ENCODE measurements around the gene PALLD.

Gene PALLD

DNA sequence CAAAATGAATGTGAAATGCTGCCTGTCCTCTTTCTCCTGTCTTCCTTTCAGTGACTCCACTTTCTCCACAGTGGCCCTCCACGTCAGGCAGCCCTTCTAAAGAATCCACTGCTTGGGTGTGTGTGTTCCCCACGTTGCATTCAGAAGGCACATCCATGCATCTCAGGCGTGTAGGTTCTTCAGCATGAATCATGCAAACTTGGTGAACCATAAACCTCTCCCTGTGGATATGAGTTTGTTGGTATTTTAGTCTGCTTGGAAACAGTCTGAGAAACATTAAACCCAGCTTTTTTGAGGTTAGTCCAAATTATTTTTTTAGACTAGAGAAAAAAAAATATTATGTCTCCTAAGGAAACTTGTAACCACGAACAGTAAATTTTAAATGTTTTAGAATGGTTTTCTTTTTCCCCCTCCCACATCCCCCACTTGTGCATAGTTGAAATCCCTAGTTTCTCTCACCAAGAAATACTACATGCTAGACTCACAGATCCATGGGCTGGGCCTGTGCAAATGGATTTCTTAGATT, 261.6 kb downstream of the PALLD start:
- H3K36me3 ChIP-seq (ENCODE audit: insufficient read depth, low read length), result no peaks in the 10 kb centered on the region; the same call in 1 of the 2 replicates
- WGBS, result 95% methylated on average over 3 of the region's 4 CpGs
- H3K4me1 ChIP-seq (ENCODE audit: insufficient read depth, low read length), result no peaks in the 10 kb centered on the region
- no peak overlapping the region for H3K4me3 ChIP-seq (ENCODE audit: low read length)
- no peaks in the 10 kb centered on the region for H3K27me3 ChIP-seq (ENCODE audit: insufficient read depth, low read length)
- no peak overlapping the region for H3K27ac ChIP-seq (ENCODE audit: low read depth, low read length)
- H3K9me3 ChIP-seq (ENCODE audit: insufficient read depth, low read depth, low read length), result no peaks in the 10 kb centered on the region
- H3K9ac ChIP-seq (ENCODE audit: low read depth, low read length), result no peak overlapping the region

DNA sequence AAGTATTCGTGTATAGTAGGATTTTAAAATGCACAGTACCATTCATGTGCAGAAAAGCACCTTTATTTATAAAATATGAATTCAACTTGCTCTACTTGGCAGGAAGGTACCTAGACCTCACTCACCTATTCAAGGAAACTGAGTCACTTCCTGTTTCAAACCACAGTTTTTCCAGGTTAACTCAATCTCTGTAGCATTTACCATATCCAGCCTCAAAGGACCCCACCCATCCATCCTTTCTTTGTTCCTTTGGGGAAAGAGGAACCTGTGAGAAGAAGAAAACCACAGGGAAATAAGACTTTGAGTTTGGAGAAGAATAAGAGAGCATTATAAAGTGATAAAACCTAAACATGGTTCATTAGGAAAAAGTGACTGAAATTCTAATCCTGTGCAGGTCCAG, 262.5 kb downstream of the PALLD start:
- H3K4me1 ChIP-seq (ENCODE audit: insufficient read depth, low read length), result no peaks in the 10 kb centered on the region
- WGBS, result no CpG with 5 or more reads among the region's 1 CpG
- H3K4me3 ChIP-seq (ENCODE audit: low read length), result no peak overlapping the region

DNA sequence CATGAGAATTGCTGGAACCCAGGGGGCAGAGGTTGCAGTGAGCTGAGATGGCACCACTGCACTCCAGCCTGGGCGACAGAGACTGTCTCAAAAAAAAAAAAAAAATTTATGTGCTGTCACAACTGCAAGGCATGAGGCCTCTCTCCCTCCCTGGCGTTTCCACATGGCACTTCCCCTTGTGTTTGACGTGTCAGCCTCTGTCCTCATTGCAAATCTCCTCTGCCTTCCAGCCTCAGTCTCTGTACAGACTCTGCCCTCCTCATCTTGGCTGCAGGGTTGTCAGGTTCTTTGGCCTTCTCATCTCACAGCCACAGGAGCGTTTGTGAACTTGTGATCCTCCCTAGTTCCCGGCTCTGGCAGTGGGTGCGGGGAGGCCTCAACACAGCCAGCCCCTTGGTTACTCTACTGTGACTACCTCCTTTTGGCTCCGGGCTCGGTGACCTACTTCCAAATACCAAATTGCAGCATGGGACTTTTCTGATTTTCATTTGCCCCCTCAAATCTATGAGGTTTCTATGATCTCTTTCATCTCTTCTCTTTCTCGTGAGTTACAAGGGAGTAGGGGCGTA, 263.2 kb downstream of the PALLD start:
- WGBS, result 94% methylated on average over 10 of the region's 10 CpGs
- Histone ChIP-seq H3K27me3 (ENCODE audit: insufficient read depth, low read length) (no peaks in the 10 kb centered on the region), H3K9ac (ENCODE audit: low read depth, low read length) (no peak overlapping the region), H3K4me3 (ENCODE audit: low read length) (no peak overlapping the region), H3K9me3 (ENCODE audit: insufficient read depth, low read depth, low read length) (no peaks in the 10 kb centered on the region), H3K4me1 (ENCODE audit: insufficient read depth, low read length) (no peaks in the 10 kb centered on the region), H3K36me3 (ENCODE audit: insufficient read depth, low read length) (no peaks in the 10 kb centered on the region; the same call in 1 of the 2 replicates), H3K27ac (ENCODE audit: low read depth, low read length) (no peak overlapping the region)

More for the DNA sequence above, 262.5 kb downstream of the PALLD start:
- H3K36me3 ChIP-seq (ENCODE audit: insufficient read depth, low read length), result no peaks in the 10 kb centered on the region; the same call in 1 of the 2 replicates
- H3K9me3 ChIP-seq (ENCODE audit: insufficient read depth, low read depth, low read length), result no peaks in the 10 kb centered on the region
- H3K27me3 ChIP-seq (ENCODE audit: insufficient read depth, low read length), result no peaks in the 10 kb centered on the region
- H3K9ac ChIP-seq (ENCODE audit: low read depth, low read length), result no peak overlapping the region
- H3K27ac ChIP-seq (ENCODE audit: low read depth, low read length), result no peak overlapping the region

- Histone ChIP-seq H3K4me3 (ENCODE audit: low read length) (no peak overlapping the region), H3K4me1 (ENCODE audit: insufficient read depth, low read length) (no peaks in the 10 kb centered on the region)
Measured at GRCh38 chr4:168761066-168761465, 264.2 kb downstream of the PALLD start.

DNA sequence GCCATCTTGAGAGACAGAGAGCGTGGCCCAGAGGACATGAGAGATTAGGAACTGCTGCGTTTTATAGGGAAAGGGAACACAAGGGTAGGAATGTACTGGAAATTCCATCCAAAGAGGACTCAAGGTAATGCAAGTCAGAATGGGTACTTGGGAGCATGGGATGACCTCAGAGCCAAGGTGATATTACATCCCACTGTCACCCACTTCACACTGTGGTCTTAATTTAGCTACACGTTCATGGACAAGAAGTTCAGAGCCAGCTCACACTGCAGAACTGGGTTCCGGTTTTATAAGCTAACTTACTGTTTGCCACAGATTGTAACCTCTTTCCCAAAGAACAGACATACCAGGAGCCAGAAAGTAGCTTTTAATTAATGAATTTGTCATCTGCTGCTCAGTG, 268.5 kb downstream of the PALLD start:
- Histone ChIP-seq H3K4me3 (ENCODE audit: low read length) (no peak overlapping the region), H3K4me1 (ENCODE audit: insufficient read depth, low read length) (no peaks in the 10 kb centered on the region), H3K36me3 (ENCODE audit: insufficient read depth, low read length) (peaks cover 3% of the 10 kb centered on the region; the same call in 1 of the 2 replicates), H3K9me3 (ENCODE audit: insufficient read depth, low read depth, low read length) (no peaks in the 10 kb centered on the region), H3K27ac (ENCODE audit: low read depth, low read length) (no peak overlapping the region), H3K9ac (ENCODE audit: low read depth, low read length) (no peak overlapping the region), H3K27me3 (ENCODE audit: insufficient read depth, low read length) (no peaks in the 10 kb centered on the region)
- WGBS, result 91% methylated on average over 4 of the region's 4 CpGs

More at GRCh38 chr4:168761066-168761465, 264.2 kb downstream of the PALLD start:
- WGBS, result 92% methylated on average over 3 of the region's 4 CpGs
- no peak overlapping the region for H3K27ac ChIP-seq (ENCODE audit: low read depth, low read length)
- no peaks in the 10 kb centered on the region; the same call in 1 of the 2 replicates for H3K36me3 ChIP-seq (ENCODE audit: insufficient read depth, low read length)
- H3K9ac ChIP-seq (ENCODE audit: low read depth, low read length), result no peak overlapping the region
- H3K9me3 ChIP-seq (ENCODE audit: insufficient read depth, low read depth, low read length), result no peaks in the 10 kb centered on the region
- no peaks in the 10 kb centered on the region for H3K27me3 ChIP-seq (ENCODE audit: insufficient read depth, low read length)

- no peak overlapping the region for H3K27ac ChIP-seq (ENCODE audit: low read depth, low read length)
- H3K27me3 ChIP-seq (ENCODE audit: insufficient read depth, low read length), result no peaks in the 10 kb centered on the region
Measured at GRCh38 chr4:168765726-168766125, 268.9 kb downstream of the PALLD start.

DNA sequence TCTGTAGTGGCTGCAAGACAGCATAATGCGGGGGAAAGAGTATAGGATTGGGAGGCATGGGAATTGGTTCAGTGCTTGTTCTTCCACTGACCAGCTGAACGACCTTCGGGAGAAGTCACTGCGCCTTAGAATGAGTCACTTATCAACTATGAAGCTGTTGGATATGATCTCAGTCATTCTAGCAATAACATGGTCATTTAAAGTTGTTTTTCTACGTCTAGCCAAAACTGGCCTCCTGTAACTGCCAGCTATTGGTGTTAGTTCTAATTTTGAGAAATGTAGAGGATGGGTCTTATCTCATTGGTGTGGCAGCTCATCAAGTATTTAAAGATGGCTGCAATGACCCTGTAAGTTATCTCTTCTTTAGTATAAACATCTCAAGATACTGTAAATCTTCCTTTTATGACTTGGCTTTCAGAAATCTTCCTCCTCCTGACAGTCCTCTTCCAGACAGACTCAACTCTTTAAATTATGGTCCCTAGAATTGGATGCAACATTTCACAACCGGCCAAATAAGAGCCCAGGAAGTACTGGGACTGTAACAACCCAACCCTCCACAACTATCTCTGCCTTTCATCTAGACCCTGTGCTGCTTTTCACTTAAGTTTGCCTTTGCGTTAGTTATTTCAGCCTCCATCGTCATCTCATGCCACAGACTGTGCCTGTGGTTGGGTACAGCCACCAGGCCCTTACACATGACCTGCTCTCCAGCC, 269.9 kb downstream of the PALLD start:
- Histone ChIP-seq H3K4me3 (ENCODE audit: low read length) (no peak overlapping the region), H3K9me3 (ENCODE audit: insufficient read depth, low read depth, low read length) (no peaks in the 10 kb centered on the region), H3K9ac (ENCODE audit: low read depth, low read length) (no peak overlapping the region), H3K27ac (ENCODE audit: low read depth, low read length) (no peak overlapping the region), H3K4me1 (ENCODE audit: insufficient read depth, low read length) (no peaks in the 10 kb centered on the region), H3K27me3 (ENCODE audit: insufficient read depth, low read length) (no peaks in the 10 kb centered on the region), H3K36me3 (ENCODE audit: insufficient read depth, low read length) (peaks cover 3% of the 10 kb centered on the region; the same call in 1 of the 2 replicates)
- WGBS, result 93% methylated on average over 8 of the region's 8 CpGs

More at GRCh38 chr4:168765726-168766125, 268.9 kb downstream of the PALLD start:
- Histone ChIP-seq H3K9ac (ENCODE audit: low read depth, low read length) (no peak overlapping the region), H3K4me1 (ENCODE audit: insufficient read depth, low read length) (no peaks in the 10 kb centered on the region), H3K36me3 (ENCODE audit: insufficient read depth, low read length) (peaks cover 3% of the 10 kb centered on the region; the same call in 1 of the 2 replicates), H3K4me3 (ENCODE audit: low read length) (no peak overlapping the region), H3K9me3 (ENCODE audit: insufficient read depth, low read depth, low read length) (no peaks in the 10 kb centered on the region)

DNA sequence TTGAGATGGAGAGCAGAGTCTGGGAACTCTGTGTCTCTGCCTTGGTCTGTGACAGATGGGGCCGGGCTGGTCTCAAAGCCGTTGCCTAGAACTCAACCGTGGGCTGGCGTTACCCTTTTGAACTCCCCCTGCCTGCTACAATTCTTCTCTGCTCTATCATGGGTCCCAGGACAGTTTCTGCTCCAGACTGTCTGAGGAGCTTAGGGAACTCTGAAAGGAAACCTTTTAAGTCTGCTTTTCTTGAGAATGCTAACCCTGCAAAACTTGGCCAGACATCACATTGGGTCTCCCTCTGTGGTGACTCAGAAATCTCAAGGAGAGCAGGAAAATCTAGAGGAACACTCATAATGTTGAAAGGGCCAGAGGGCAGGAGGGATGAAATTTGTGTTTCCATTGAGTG, 272.6 kb downstream of the PALLD start:
- peaks cover 3% of the 10 kb centered on the region; the same call in 1 of the 2 replicates for H3K36me3 ChIP-seq (ENCODE audit: insufficient read depth, low read length)
- H3K4me3 ChIP-seq (ENCODE audit: low read length), result no peak overlapping the region
- no peak overlapping the region for H3K27ac ChIP-seq (ENCODE audit: low read depth, low read length)
- no peak overlapping the region for H3K9ac ChIP-seq (ENCODE audit: low read depth, low read length)
- H3K4me1 ChIP-seq (ENCODE audit: insufficient read depth, low read length), result no peaks in the 10 kb centered on the region
- no peaks in the 10 kb centered on the region for H3K9me3 ChIP-seq (ENCODE audit: insufficient read depth, low read depth, low read length)
- 95% methylated on average over 4 of the region's 4 CpGs for WGBS
- H3K27me3 ChIP-seq (ENCODE audit: insufficient read depth, low read length), result no peaks in the 10 kb centered on the region

- no peaks in the 10 kb centered on the region for H3K27me3 ChIP-seq (ENCODE audit: insufficient read depth, low read length)
- H3K9ac ChIP-seq (ENCODE audit: low read depth, low read length), result no peak overlapping the region
- H3K4me1 ChIP-seq (ENCODE audit: insufficient read depth, low read length), result no peaks in the 10 kb centered on the region
- H3K4me3 ChIP-seq (ENCODE audit: low read length), result no peak overlapping the region
- H3K27ac ChIP-seq (ENCODE audit: low read depth, low read length), result no peak overlapping the region
- WGBS, result 80% methylated on average over 1 of the region's 1 CpG
- peaks cover 3% of the 10 kb centered on the region; the same call in 1 of the 2 replicates for H3K36me3 ChIP-seq (ENCODE audit: insufficient read depth, low read length)
- H3K9me3 ChIP-seq (ENCODE audit: insufficient read depth, low read depth, low read length), result peaks cover under 1% of the 10 kb centered on the region; the same call in 1 of the 2 replicates
Measured at GRCh38 chr4:168769837-168770236, 273.0 kb downstream of the PALLD start.

GRCh38 chr4:168771251-168771650, 274.4 kb downstream of the PALLD start:
- 92% methylated on average over 2 of the region's 2 CpGs for WGBS
- Histone ChIP-seq H3K9ac (ENCODE audit: low read depth, low read length) (no peak overlapping the region), H3K4me1 (ENCODE audit: insufficient read depth, low read length) (no peaks in the 10 kb centered on the region), H3K4me3 (ENCODE audit: low read length) (no peak overlapping the region), H3K27ac (ENCODE audit: low read depth, low read length) (no peak overlapping the region), H3K9me3 (ENCODE audit: insufficient read depth, low read depth, low read length) (peaks cover 14% of the 10 kb centered on the region; the same call in 1 of the 2 replicates), H3K36me3 (ENCODE audit: insufficient read depth, low read length) (peaks cover 3% of the 10 kb centered on the region; the same call in 1 of the 2 replicates), H3K27me3 (ENCODE audit: insufficient read depth, low read length) (no peaks in the 10 kb centered on the region)
